K562 treated with DMSO at 1 percent for 12 hours (cell line): Measurements from ENCODE around the gene FAM219A. TPM values are rescaled to one million over a fixed set of nuclear protein-coding genes. Genes with fewer than 3 reads are reported as not detected.

Experiments
- total RNA-seq: library from RNA; unstranded; fragments of 300-600 nt; gene quantifications from 2 replicates; pipeline ENCODE4 v1.2.3, GENCODE V29; 2022; ENCODE audit not compliant: insufficient read depth

Gene FAM219A, protein sequence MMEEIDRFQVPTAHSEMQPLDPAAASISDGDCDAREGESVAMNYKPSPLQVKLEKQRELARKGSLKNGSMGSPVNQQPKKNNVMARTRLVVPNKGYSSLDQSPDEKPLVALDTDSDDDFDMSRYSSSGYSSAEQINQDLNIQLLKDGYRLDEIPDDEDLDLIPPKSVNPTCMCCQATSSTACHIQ
- 5.8 and 15.0 TPM in 2 replicates for total RNA-seq

DNA sequence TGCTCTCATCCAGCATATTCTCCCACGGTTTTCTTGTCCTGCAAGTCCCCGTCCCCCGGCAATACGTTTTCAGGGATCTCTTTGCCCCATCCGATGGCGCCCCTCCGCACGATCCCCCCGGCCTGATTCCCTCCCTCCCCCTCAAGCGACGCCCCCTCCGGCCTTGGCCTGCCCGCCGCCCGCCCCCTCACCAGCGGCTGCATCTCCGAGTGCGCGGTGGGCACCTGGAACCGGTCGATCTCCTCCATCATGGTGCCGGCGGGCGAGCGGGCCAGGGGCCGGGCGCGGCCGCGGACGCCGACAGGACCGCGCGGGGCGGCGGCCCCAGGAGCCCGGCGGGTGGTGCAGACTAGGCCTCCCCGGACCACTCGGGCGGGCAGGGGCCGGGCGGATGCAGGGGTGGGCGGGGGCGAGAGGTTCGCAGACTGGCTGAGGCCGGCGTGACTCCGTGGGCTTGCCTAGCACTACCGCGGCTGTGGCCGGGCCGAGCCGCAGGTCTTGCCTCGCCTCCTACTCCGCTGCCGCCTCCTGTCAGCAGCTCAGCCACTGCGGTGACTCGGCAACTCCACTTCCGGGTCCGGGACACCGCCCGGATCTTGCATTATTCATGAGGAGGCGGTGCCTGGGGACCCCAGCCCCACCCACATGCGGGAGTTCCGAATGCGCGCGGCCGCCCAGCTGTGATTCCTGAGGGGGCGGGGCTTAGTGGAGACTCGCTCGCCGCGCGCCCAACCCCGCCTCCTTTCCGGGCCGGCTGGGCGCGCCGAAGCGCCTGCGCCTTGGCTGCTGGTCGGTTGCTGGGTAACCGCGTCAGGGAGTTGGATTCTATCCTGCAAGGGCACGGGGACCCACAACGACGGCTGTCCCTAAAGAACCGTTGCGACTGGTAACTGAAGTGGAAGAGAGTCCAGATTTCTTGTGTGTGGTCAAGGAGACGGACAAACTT is at the start of gene FAM219A, which contains the start of gene DNAI1:
Gene FAM219A (minus strand): TSS at position 558 of the 946 bp plus-strand sequence. CDS start 307 bp downstream, at position 251.
Gene DNAI1 (plus strand): TSS at position 793 of the 946 bp plus-strand sequence. CDS start 201 bp downstream, outside the sequence.

DNA sequence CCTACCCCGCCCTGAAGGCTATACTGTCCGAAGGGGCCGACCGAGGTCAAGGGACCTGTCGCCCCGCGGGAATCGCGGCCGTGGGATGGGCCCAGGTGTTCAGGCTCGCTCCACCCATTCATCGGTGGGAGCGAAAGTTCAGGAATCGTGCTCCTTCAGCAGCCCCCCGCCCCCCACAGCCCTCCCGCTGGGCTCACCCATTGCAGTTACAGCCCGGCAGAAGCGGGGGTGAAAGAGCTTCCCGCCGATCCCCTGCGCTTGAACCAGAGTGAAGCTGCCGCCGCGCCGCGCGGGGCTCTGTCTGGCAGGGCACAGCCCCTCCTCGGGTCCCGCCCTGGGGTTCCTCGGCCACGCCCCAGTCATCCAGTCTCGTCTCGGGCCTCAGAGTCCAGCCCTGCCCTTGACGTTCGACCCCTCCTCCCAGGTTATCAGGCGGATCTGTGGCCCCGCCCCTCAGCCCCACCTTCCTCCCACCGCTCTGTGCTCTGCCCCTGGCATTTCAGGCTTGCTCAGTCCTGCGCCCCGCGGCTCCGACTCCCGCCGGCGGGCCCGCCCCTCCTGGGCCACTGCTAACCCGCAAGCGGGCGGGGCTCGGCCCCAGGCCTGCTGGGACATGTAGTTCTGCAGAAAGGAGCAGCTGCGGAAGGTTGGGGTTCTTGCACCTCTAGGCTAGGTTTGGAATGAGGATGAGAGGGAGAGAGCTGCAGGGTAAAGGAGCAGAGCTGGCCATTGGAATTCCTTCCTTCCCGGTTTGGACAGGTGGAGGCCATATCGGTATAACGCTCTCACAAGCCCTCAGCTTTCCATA is 81.6 kb downstream of the FAM219A start, which contains the start of gene MYORG:
Gene MYORG (minus strand): TSS at position 303 of the 808 bp plus-strand sequence. CDS start 3,955 bp downstream, outside the sequence.

Other genes starting within 250 kb of the FAM219A start
- 2.0 and 6.2 TPM in 2 replicates for gene KIF24, start 129.3 kb downstream of the FAM219A start, total RNA-seq
- gene NUDT2, start 129.0 kb downstream of the FAM219A start, total RNA-seq: 12.5 and 17.3 TPM in 2 replicates
- 0.57 and 2.5 TPM in 2 replicates for gene MYORG, start 81.7 kb downstream of the FAM219A start, total RNA-seq
- gene DNAI1, start 235 bp upstream of the FAM219A start, total RNA-seq: not detected in 2 replicates
- gene ENHO, start 64.4 kb upstream of the FAM219A start, total RNA-seq: not detected in 2 replicates
- gene CNTFR, start 131.2 kb upstream of the FAM219A start, total RNA-seq: not detected in 2 replicates
- 51.6 and 60.5 TPM in 2 replicates for gene RPP25L, start 153.5 kb upstream of the FAM219A start, total RNA-seq
- gene DCTN3, start 161.9 kb upstream of the FAM219A start, total RNA-seq: 125 and 141 TPM in 2 replicates
- gene ARID3C, start 170.5 kb upstream of the FAM219A start, total RNA-seq: not detected in 2 replicates
- gene SIGMAR1, start 179.2 kb upstream of the FAM219A start, total RNA-seq: 16.1 and 30.0 TPM in 2 replicates
- gene GALT, start 188.1 kb upstream of the FAM219A start, total RNA-seq: 11.6 and 18.2 TPM in 2 replicates
- gene IL11RA, start 193.6 kb upstream of the FAM219A start, total RNA-seq: 4.9 and 7.8 TPM in 2 replicates
- not detected in 2 replicates for gene CCL27, start 204.1 kb upstream of the FAM219A start, total RNA-seq
- gene CCL19, start 232.7 kb upstream of the FAM219A start, total RNA-seq: not detected in 2 replicates